DMS79 treated with DMSO at 0.1 percent for 48 hours (cell line): Measurements from ENCODE around the gene LELP1.
"Not testable (repeated sequence)": the region's sequence is repeated elsewhere in the genome, so short reads cannot be mapped to it uniquely, and the experiment has no call there.

Source experiments
- DNase-seq: peaks from one replicate; lab custom pipeline; 2025; lab: John Stamatoyannopoulos, UW

Gene LELP1

GRCh38 chr1:153203130-153203529, at the start of gene LELP1:
Gene LELP1, plus strand, starts transcription at chr1:153203430. Its CDS starts 1,278 bp downstream, at chr1:153204708.
- DNase-seq: no peak

- no peak for DNase-seq
Observed at GRCh38 chr1:153155541-153155940, 47.7 kb upstream of the LELP1 start.

- DNase-seq: no peak
Observed at GRCh38 chr1:153168686-153169085, 34.5 kb upstream of the LELP1 start.

- DNase-seq: no peak
Observed at GRCh38 chr1:153174624-153175023, 28.6 kb upstream of the LELP1 start.

GRCh38 chr1:153178922-153179321, 24.3 kb upstream of the LELP1 start:
- DNase-seq: no peak

GRCh38 chr1:153180556-153180955, 22.7 kb upstream of the LELP1 start:
- DNase-seq: no peak

- not testable (repeated sequence) for DNase-seq
Observed at GRCh38 chr1:153188301-153188700, 14.9 kb upstream of the LELP1 start.

GRCh38 chr1:153190373-153190772, 12.9 kb upstream of the LELP1 start:
- no peak for DNase-seq

GRCh38 chr1:153192697-153193096, 10.5 kb upstream of the LELP1 start:
- peak; percentile 34 for DNase-seq

GRCh38 chr1:153194331-153195050, 8.7 kb upstream of the LELP1 start:
- no peak for DNase-seq

- DNase-seq: no peak
Observed at GRCh38 chr1:153195216-153195615, 8.0 kb upstream of the LELP1 start.

- no peak for DNase-seq
Observed at GRCh38 chr1:153202006-153202405, 1.2 kb upstream of the LELP1 start.

GRCh38 chr1:153206631-153207030, 3.4 kb downstream of the LELP1 start:
- no peak for DNase-seq

- peak; percentile 50 for DNase-seq
Observed at GRCh38 chr1:153210206-153210605, 7.0 kb downstream of the LELP1 start.

- DNase-seq: no peak
Observed at GRCh38 chr1:153212201-153212600, 9.0 kb downstream of the LELP1 start.

- DNase-seq: no peak
Observed at GRCh38 chr1:153213519-153213918, 10.3 kb downstream of the LELP1 start.

GRCh38 chr1:153217212-153217611, 14.0 kb downstream of the LELP1 start, which contains the start of gene PRR9:
Gene PRR9, plus strand, starts transcription at chr1:153217584. Its CDS starts 561 bp downstream, at chr1:153218145.
- DNase-seq: no peak

- no peak for DNase-seq
Observed at GRCh38 chr1:153217744-153218416, 14.7 kb downstream of the LELP1 start.

GRCh38 chr1:153220606-153221303, 17.5 kb downstream of the LELP1 start:
- no peak for DNase-seq

- DNase-seq: peak; percentile 59
Observed at GRCh38 chr1:153223040-153223891, 20.0 kb downstream of the LELP1 start.

GRCh38 chr1:153227810-153228209, 24.6 kb downstream of the LELP1 start:
- DNase-seq: no peak

- DNase-seq: no peak
Observed at GRCh38 chr1:153228491-153228890, 25.3 kb downstream of the LELP1 start.
